GM21723 (cell line): ENCODE data around the gene FAM234B.
A peak's percentile ranks its signal among the peaks of the same experiment; 100 is the strongest.

Experiments
- ATAC-seq: cut with Tn5 transposase; IDR thresholded peaks from one replicate; pipeline ENCODE4 v1.9.1; 2021; ENCODE audit warnings: mild to moderate bottlenecking, moderate library complexity; ENCODE audit not compliant: unreplicated experiment

FAM234B gene

GRCh38 chr12:13090054-13090453, 45.9 kb downstream of the FAM234B start:
- ATAC-seq = peak; percentile 60

GRCh38 chr12:13091832-13092231, 47.7 kb downstream of the FAM234B start:
- no peak for ATAC-seq

- no peak for ATAC-seq
Observed at GRCh38 chr12:13093191-13093847, 49.1 kb downstream of the FAM234B start.

GRCh38 chr12:13093848-13094220, 49.7 kb downstream of the FAM234B start:
- ATAC-seq = no peak

GRCh38 chr12:13094367-13094766, 50.2 kb downstream of the FAM234B start:
- ATAC-seq = peak; percentile 45

GRCh38 chr12:13095266-13095995, 51.2 kb downstream of the FAM234B start:
- no peak for ATAC-seq

- ATAC-seq = no peak
Observed at GRCh38 chr12:13097491-13098011, 53.4 kb downstream of the FAM234B start.

- no peak for ATAC-seq
Observed at GRCh38 chr12:13099066-13099843, 55.1 kb downstream of the FAM234B start.

GRCh38 chr12:13099844-13100604, 55.8 kb downstream of the FAM234B start:
- no peak for ATAC-seq

GRCh38 chr12:13100605-13100881, 56.4 kb downstream of the FAM234B start:
- ATAC-seq = no peak

- ATAC-seq = peak; percentile 92
Observed at GRCh38 chr12:13100882-13101769, 56.9 kb downstream of the FAM234B start.

GRCh38 chr12:13101821-13102375, 57.7 kb downstream of the FAM234B start:
- no peak for ATAC-seq

- no peak for ATAC-seq
Observed at GRCh38 chr12:13102461-13103195, 58.4 kb downstream of the FAM234B start.

GRCh38 chr12:13103391-13104033, 59.3 kb downstream of the FAM234B start, which contains the start of gene GSG1:
GSG1 (minus strand) TSS chr12:13103667; CDS start chr12:13103512, 155 bp downstream.
- ATAC-seq = no peak

GRCh38 chr12:13104409-13104808, 60.2 kb downstream of the FAM234B start:
- ATAC-seq = no peak

- no peak for ATAC-seq
Observed at GRCh38 chr12:13105781-13106180, 61.6 kb downstream of the FAM234B start.

GRCh38 chr12:13106666-13107065, 62.5 kb downstream of the FAM234B start:
- ATAC-seq = no peak

GRCh38 chr12:13112968-13113367, 68.8 kb downstream of the FAM234B start:
- no peak for ATAC-seq
